ENCODE data around the gene DEFB124.

DNA sequence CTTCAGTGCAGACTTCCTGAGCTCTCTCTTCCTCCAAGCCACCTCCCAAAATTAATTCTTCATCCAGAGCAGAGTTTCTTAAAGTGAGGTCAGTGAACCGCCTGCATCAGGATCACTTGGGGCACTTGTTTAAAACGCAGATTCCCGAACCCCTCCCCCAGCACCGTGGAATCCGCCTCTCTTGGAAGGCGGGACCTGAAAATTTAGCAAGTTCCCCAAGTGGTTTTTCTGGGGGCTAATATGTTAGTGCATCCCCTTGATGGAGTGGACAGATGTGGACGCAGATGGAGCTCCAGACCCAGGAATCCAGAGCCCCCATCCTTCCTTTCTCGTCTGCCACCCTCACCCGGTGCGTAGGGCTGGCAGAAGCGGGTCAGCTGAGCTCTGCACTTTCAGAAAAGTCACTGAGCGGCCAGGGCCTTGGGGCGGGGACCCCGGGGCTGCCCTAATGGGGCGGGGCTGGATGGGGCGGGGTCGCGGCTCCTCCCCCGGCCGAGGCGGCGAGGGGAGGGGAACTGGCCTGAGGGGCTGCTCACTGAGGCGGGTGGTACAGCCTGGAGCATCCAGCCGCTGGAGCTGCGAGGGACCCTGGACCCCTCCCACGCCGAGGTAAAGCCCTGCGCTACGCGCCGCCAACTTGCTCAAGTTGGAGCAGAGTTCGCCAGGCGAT is at the start of gene DEFB124, which contains the start of gene REM1:
- TF ChIP-seq POLR2A (IDR thresholded peaks at IDR 0.05; ENCODE audit: extremely low read depth, insufficient read length) (no peak), MYC (IDR thresholded peaks at IDR 0.05; ENCODE audit: low read depth, low read length) (no peak)
- TF ChIP-seq, protein P1, sequence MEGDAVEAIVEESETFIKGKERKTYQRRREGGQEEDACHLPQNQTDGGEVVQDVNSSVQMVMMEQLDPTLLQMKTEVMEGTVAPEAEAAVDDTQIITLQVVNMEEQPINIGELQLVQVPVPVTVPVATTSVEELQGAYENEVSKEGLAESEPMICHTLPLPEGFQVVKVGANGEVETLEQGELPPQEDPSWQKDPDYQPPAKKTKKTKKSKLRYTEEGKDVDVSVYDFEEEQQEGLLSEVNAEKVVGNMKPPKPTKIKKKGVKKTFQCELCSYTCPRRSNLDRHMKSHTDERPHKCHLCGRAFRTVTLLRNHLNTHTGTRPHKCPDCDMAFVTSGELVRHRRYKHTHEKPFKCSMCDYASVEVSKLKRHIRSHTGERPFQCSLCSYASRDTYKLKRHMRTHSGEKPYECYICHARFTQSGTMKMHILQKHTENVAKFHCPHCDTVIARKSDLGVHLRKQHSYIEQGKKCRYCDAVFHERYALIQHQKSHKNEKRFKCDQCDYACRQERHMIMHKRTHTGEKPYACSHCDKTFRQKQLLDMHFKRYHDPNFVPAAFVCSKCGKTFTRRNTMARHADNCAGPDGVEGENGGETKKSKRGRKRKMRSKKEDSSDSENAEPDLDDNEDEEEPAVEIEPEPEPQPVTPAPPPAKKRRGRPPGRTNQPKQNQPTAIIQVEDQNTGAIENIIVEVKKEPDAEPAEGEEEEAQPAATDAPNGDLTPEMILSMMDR (IDR thresholded peaks at IDR 0.05; ENCODE audit: low read depth, low read length) = no peak
- TF ChIP-seq, protein P2, sequence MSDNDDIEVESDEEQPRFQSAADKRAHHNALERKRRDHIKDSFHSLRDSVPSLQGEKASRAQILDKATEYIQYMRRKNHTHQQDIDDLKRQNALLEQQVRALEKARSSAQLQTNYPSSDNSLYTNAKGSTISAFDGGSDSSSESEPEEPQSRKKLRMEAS (IDR thresholded peaks at IDR 0.05; ENCODE audit: low read depth, low read length) = no peak
